Ramos (cell line): ENCODE measurements around the gene PARP15.

Source experiments
- in situ Hi-C: fragments of 300-500 bp; cut with MboI; formaldehyde crosslinking; loops from one replicate; pipeline ENCODE4 v1.14.3; 2022; ENCODE audit warnings: low sequenced_read_pairs; ENCODE audit not compliant: unreplicated experiment

The PARP15 gene

GRCh38 chr3:122682778-122683411, 105.4 kb downstream of the PARP15 start:
- in situ Hi-C loops: loop anchor here (25.0 kb wide), 1 partner anchor 1121 kb away; the partner anchor contains the start of gene ARGFX

GRCh38 chr3:122687298-122687697, 109.8 kb downstream of the PARP15 start:
- in situ Hi-C loops: loop anchor here (25.0 kb wide), 1 partner anchor 1125 kb away; the partner anchor contains the start of gene ARGFX
